A549 (cell line): ENCODE data around the gene PRKAB2. TPM values are rescaled to one million over a fixed set of nuclear protein-coding genes. Genes with fewer than 3 reads are reported as not detected.

ENCODE experiments used
- ATAC-seq, 2 experiments: fragments of 200-7000 bp in 1 of 2; fragments of >200 bp in 1 of 2; cut with Nextera tagmentation in 1 of 2; cut with Tn5 transposase in 1 of 2; 3 replicates each; pipeline versions ENCODE4 v1.8.0 to v1.9.1; 2018 to 2020; ENCODE audit warnings: mild to moderate bottlenecking in 1 of 2, moderate library complexity in 1 of 2
- CTCF ChIA-PET: fragments of 300-600 bp; sonication (Branson Sonifier 250); formaldehyde crosslinking; extraction: SDS; loops from one replicate; lab custom pipeline; 2021; ENCODE audit warnings: antibody characterized with exemption, inconsistent platforms; lab: Yijun Ruan, JAX
- POLR2A ChIA-PET: fragments of 350-600 bp; formaldehyde crosslinking; extraction: SDS; loops from one replicate; lab custom pipeline; 2021; ENCODE audit warnings: antibody characterized with exemption, inconsistent platforms; lab: Yijun Ruan, JAX
- DNase-seq, 2 experiments: peaks; one replicate each; pipeline versions ENCODE4 v3.0.0 to v3.0.0-alpha.2; 2011 to 2016; ENCODE audit warnings: low read depth in 1 of 2, low spot score in 1 of 2
- FAIRE-seq: peaks from 2 replicates; lab custom pipeline; 2011; peaks lifted over from hg19 to GRCh38; lab: Jason Lieb, UNC
- H3K27ac ChIP-seq, 2 experiments: fragments of >200 bp; sonication (Bioruptor Twin); formaldehyde crosslinking; 3 replicates each; pipeline ENCODE4 v1.5.1; 2016 to 2017
- H3K4me1 ChIP-seq: fragments of >200 bp; sonication (Bioruptor Twin); formaldehyde crosslinking; 3 replicates; pipeline ENCODE4 v1.6.1; 2016
- H3K4me2 ChIP-seq: fragments of >200 bp; sonication (Bioruptor Twin); formaldehyde crosslinking; 3 replicates; pipeline ENCODE4 v1.6.1; 2016
- H3K4me3 ChIP-seq: fragments of >200 bp; sonication (Bioruptor Twin); formaldehyde crosslinking; 3 replicates; pipeline ENCODE4 v1.5.1; 2016
- H3K9me3 ChIP-seq: fragments of >200 bp; sonication (Bioruptor Twin); formaldehyde crosslinking; 3 replicates; pipeline ENCODE4 v1.6.1; 2016
- CBX2 ChIP-seq: fragments of 200-600 bp; sonication (generic); IDR thresholded peaks from 2 replicates; pipeline ENCODE4 v1.6.1; 2016; ENCODE audit warnings: low read depth, mild to moderate bottlenecking, borderline replicate concordance
- CEBPB ChIP-seq, 2 experiments: fragments of >200 bp in 1 of 2; sonication (Bioruptor Twin) in 1 of 2; formaldehyde crosslinking in 1 of 2; IDR thresholded peaks; 2 replicates each; pipeline ENCODE4 v1.6.1; 2012 to 2016
- CHD4 ChIP-seq: fragments of 200-600 bp; sonication (generic); IDR thresholded peaks from 2 replicates; pipeline ENCODE4 v1.6.1; 2016; ENCODE audit warnings: antibody characterized with exemption, mild to moderate bottlenecking, borderline replicate concordance
- EHF ChIP-seq: fragments of 250-450 bp; sonication (Bioruptor Pico); IDR thresholded peaks from 2 replicates; pipeline ENCODE4 v1.5.0; 2020; ENCODE audit warnings: mild to moderate bottlenecking
- EHMT2 ChIP-seq: fragments of 200-600 bp; sonication (generic); IDR thresholded peaks from 2 replicates; pipeline ENCODE4 v1.6.1; 2016; ENCODE audit warnings: antibody characterized with exemption, low read depth, mild to moderate bottlenecking, moderate library complexity
- EP300 ChIP-seq, 2 experiments: fragments of >200 bp; sonication (Bioruptor Twin); formaldehyde crosslinking; IDR thresholded peaks; 2 replicates in 1 of 2; 3 replicates in 1 of 2; pipeline ENCODE4 v1.6.1; 2016 to 2017
- ESRRA ChIP-seq: fragments of 150-350 bp; IDR thresholded peaks from 2 replicates; pipeline ENCODE4 v1.6.1; 2014; ENCODE audit warnings: mild to moderate bottlenecking, low read length, borderline replicate concordance
- FOSB ChIP-seq: fragments of 250-450 bp; sonication (Bioruptor Pico); IDR thresholded peaks from 2 replicates; pipeline ENCODE4 v1.5.0; 2020; ENCODE audit warnings: mild to moderate bottlenecking, moderate library complexity
- FOSL2 ChIP-seq, 2 experiments: fragments of 450-650 bp in 1 of 2; fragments of >200 bp in 1 of 2; sonication (Bioruptor Twin) in 1 of 2; formaldehyde crosslinking; IDR thresholded peaks; 2 replicates each; pipeline versions ENCODE4 v1.5.0 to v1.6.1; 2016 to 2020; ENCODE audit warnings: mild to moderate bottlenecking in 1 of 2, moderate library complexity in 1 of 2
- JUNB ChIP-seq: fragments of >200 bp; sonication (Bioruptor Twin); formaldehyde crosslinking; IDR thresholded peaks from 2 replicates; pipeline ENCODE4 v1.6.1; 2016
- KDM1A ChIP-seq: fragments of 200-600 bp; sonication (generic); IDR thresholded peaks from 2 replicates; pipeline ENCODE4 v1.6.1; 2016; ENCODE audit warnings: low read depth, mild to moderate bottlenecking
- MAZ ChIP-seq: fragments of 150-350 bp; IDR thresholded peaks from 2 replicates; pipeline ENCODE4 v1.6.1; 2014; ENCODE audit warnings: antibody characterized with exemption, low read depth, low read length, borderline replicate concordance
- MYC ChIP-seq: IDR thresholded peaks from 2 replicates; pipeline ENCODE4 v1.6.1; 2012; ENCODE audit warnings: mild to moderate bottlenecking, inconsistent platforms, low read length, improper control_type of control experiment, borderline replicate concordance
- NPAS2 ChIP-seq: fragments of 250-450 bp; sonication (Bioruptor Pico); IDR thresholded peaks from 2 replicates; pipeline ENCODE4 v1.8.0; 2022; ENCODE audit warnings: mild to moderate bottlenecking, moderate library complexity, borderline replicate concordance
- REST ChIP-seq: fragments of 200-600 bp; sonication (generic); IDR thresholded peaks from 2 replicates; pipeline ENCODE4 v1.6.1; 2016; ENCODE audit warnings: antibody characterized with exemption, mild to moderate bottlenecking, moderate library complexity
- RFX5 ChIP-seq: fragments of 450-650 bp; IDR thresholded peaks from 2 replicates; pipeline ENCODE4 v1.7.1; 2014; ENCODE audit warnings: antibody characterized with exemption, mild to moderate bottlenecking, moderate library complexity
- SMC3 ChIP-seq: fragments of >200 bp; sonication (Bioruptor Twin); formaldehyde crosslinking; IDR thresholded peaks from 3 replicates; pipeline ENCODE4 v1.6.1; 2018; ENCODE audit warnings: inconsistent platforms
- USF2 ChIP-seq: fragments of 450-650 bp; IDR thresholded peaks from 2 replicates; pipeline ENCODE4 v1.6.1; 2014; ENCODE audit warnings: antibody characterized with exemption
- ZFP36 ChIP-seq: fragments of 450-650 bp; IDR thresholded peaks from 2 replicates; pipeline ENCODE4 v1.6.1; 2014; ENCODE audit warnings: borderline replicate concordance; ENCODE audit not compliant: partially characterized antibody
- WGBS: methylation state at CpG from one replicate; pipeline ENCODE4 v1.1.6; 2017; ENCODE audit errors: missing lambda C conversion rate; 5-methylcytosine and 5-hydroxymethylcytosine counted together
- polyA plus RNA-seq, 4 experiments: library from polyadenylated mRNA; depleted of rRNA in 3 of 4; stranded (reverse); fragments of >200 nt; fragmentation: RNase III in 1 of 4; extraction: RNeasy Plus Mini Kit Qiagen cat#74134 plus additional on column Dnase treatment in 1 of 4; gene quantifications; 2 replicates in 3 of 4; 3 replicates in 1 of 4; pipeline ENCODE4 v1.2.3, GENCODE V29; 2011 to 2017
- TF ChIP-seq, protein P1 (sequence below): fragments of >200 bp; sonication (Bioruptor Twin); formaldehyde crosslinking; IDR thresholded peaks from 3 replicates; pipeline ENCODE4 v1.5.1; 2016

The PRKAB2 gene
- polyA plus RNA-seq, 2 of the 4 experiments (the other 2 are of a cell fraction): 11.4 to 22.4 TPM

- POLR2A ChIA-PET: interaction anchor here (3.4 kb wide), 1 partner anchor 84 kb away, joined by 30 read pairs; no protein-coding TSS in a partner anchor
- Histone ChIP-seq H3K4me1 (peaks cover 44% of the 10 kb centered on the region), H3K4me3 (no peak overlapping the region), H3K27ac (no peak overlapping the region), H3K9me3 (no peaks in the 10 kb centered on the region), H3K4me2 (peak overlapping the region; percentile 42)
- no peak for FAIRE-seq
- DNase-seq: no peak
- ATAC-seq: no peak
- WGBS: 77% methylated on average over 2 of the region's 2 CpGs
- CTCF ChIA-PET: interaction anchor here (4.6 kb wide), 1 partner anchor 74 kb away, joined by 41 read pairs; the partner anchor contains the start of gene CHD1L
- TF ChIP-seq REST: no peak
- no peak for TF ChIP-seq EHF (CRISPR knock-in tag)
- TF ChIP-seq EHMT2: no peak
- TF ChIP-seq CBX2: no peak
- TF ChIP-seq ZFP36: no peak
- TF ChIP-seq CEBPB (IDR thresholded peaks at IDR 0.05): no peak
- no peak for TF ChIP-seq SMC3
- no peak for TF ChIP-seq MYC
- TF ChIP-seq CHD4: no peak
- no peak for TF ChIP-seq NPAS2 (CRISPR knock-in tag)
- no peak for TF ChIP-seq USF2
- no peak for TF ChIP-seq EP300 (IDR thresholded peaks at IDR 0.05)
- no peak for TF ChIP-seq RFX5
- TF ChIP-seq ESRRA: no peak
- TF ChIP-seq KDM1A: no peak
- no peak for TF ChIP-seq MAZ
- no peak for TF ChIP-seq FOSB (CRISPR knock-in tag)
- TF ChIP-seq, protein P1, sequence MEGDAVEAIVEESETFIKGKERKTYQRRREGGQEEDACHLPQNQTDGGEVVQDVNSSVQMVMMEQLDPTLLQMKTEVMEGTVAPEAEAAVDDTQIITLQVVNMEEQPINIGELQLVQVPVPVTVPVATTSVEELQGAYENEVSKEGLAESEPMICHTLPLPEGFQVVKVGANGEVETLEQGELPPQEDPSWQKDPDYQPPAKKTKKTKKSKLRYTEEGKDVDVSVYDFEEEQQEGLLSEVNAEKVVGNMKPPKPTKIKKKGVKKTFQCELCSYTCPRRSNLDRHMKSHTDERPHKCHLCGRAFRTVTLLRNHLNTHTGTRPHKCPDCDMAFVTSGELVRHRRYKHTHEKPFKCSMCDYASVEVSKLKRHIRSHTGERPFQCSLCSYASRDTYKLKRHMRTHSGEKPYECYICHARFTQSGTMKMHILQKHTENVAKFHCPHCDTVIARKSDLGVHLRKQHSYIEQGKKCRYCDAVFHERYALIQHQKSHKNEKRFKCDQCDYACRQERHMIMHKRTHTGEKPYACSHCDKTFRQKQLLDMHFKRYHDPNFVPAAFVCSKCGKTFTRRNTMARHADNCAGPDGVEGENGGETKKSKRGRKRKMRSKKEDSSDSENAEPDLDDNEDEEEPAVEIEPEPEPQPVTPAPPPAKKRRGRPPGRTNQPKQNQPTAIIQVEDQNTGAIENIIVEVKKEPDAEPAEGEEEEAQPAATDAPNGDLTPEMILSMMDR: no peak
These were observed 3.6 kb downstream of the PRKAB2 start for GRCh38 chr1:147168626-147169058.

- WGBS: 15% methylated on average over 1 of the region's 1 CpG
- peak overlapping the region; percentile 42 for H3K4me2 ChIP-seq
- POLR2A ChIA-PET: interaction anchor here (1.2 to 3.4 kb wide), 2 partner anchors 75 to 83 kb away, joined by 8 to 30 read pairs; partner anchors contain the start of gene CHD1L
- CTCF ChIA-PET: interaction anchor here (1.3 to 4.6 kb wide), 2 partner anchors 69 to 75 kb away, joined by 3 to 41 read pairs; partner anchors contain the start of gene CHD1L
- peaks cover 44% of the 10 kb centered on the region for H3K4me1 ChIP-seq
- FAIRE-seq (no peak), ATAC-seq (peak; percentile 63 to 74), DNase-seq (peak; percentile 28 to 60)
- peak; percentile 24; the same call in 1 of the 2 replicates for TF ChIP-seq JUNB
- peak in 1 of 2 experiments; percentile 59; a peak in 1 of 4 replicates for TF ChIP-seq CEBPB (IDR thresholded peaks at IDR 0.05)
- peak; percentile 46; the same call in 1 of the 2 replicates for TF ChIP-seq FOSL2 (IDR thresholded peaks at IDR 0.05)
- TF ChIP-seq FOSL2 (CRISPR knock-in tag; IDR thresholded peaks at IDR 0.05): peak; percentile 83
- no peak for TF ChIP-seq MYC
- peak; percentile 87 for TF ChIP-seq ZFP36
- peak overlapping the region; percentile 30 to 66; a peak in 4 of 6 replicates for H3K27ac ChIP-seq
- no peaks in the 10 kb centered on the region for H3K9me3 ChIP-seq
- no peak overlapping the region for H3K4me3 ChIP-seq
These were observed 4.9 kb downstream of the PRKAB2 start for GRCh38 chr1:147167365-147167764.
